GM18511 (cell line): ENCODE measurements around the gene PARVA.

ENCODE experiments used
- ATAC-seq: cut with Tn5 transposase; IDR thresholded peaks from one replicate; pipeline ENCODE4 v1.9.1; 2021; ENCODE audit warnings: mild to moderate bottlenecking, moderate library complexity; ENCODE audit not compliant: unreplicated experiment

Gene PARVA

GRCh38 chr11:12524865-12525264, 147.5 kb downstream of the PARVA start:
- ATAC-seq: no peak

- ATAC-seq: no peak
These were observed 148.2 kb downstream of the PARVA start for GRCh38 chr11:12525466-12526055.

- no peak for ATAC-seq
These were observed 149.4 kb downstream of the PARVA start for GRCh38 chr11:12526789-12527188.

GRCh38 chr11:12528487-12528886, 151.1 kb downstream of the PARVA start:
- no peak for ATAC-seq

GRCh38 chr11:12529041-12529440, 151.7 kb downstream of the PARVA start:
- no peak for ATAC-seq

- no peak for ATAC-seq
These were observed 152.4 kb downstream of the PARVA start for GRCh38 chr11:12529793-12530192.

GRCh38 chr11:12531020-12531419, 153.6 kb downstream of the PARVA start:
- no peak for ATAC-seq

GRCh38 chr11:12531681-12532080, 154.3 kb downstream of the PARVA start:
- ATAC-seq: no peak

GRCh38 chr11:12532580-12532979, 155.2 kb downstream of the PARVA start:
- ATAC-seq: no peak

- ATAC-seq: no peak
These were observed 157.2 kb downstream of the PARVA start for GRCh38 chr11:12534549-12534948.

- no peak for ATAC-seq
These were observed 157.9 kb downstream of the PARVA start for GRCh38 chr11:12535321-12535720.

GRCh38 chr11:12536566-12536965, 159.2 kb downstream of the PARVA start:
- no peak for ATAC-seq

GRCh38 chr11:12537778-12538401, 160.5 kb downstream of the PARVA start:
- no peak for ATAC-seq

- no peak for ATAC-seq
These were observed 161.6 kb downstream of the PARVA start for GRCh38 chr11:12538889-12539421.

- ATAC-seq: no peak
These were observed 162.2 kb downstream of the PARVA start for GRCh38 chr11:12539572-12539971.

- ATAC-seq: no peak
These were observed 162.8 kb downstream of the PARVA start for GRCh38 chr11:12540075-12540680.

GRCh38 chr11:12540913-12541582, 163.7 kb downstream of the PARVA start:
- ATAC-seq: no peak

GRCh38 chr11:12541583-12542151, 164.3 kb downstream of the PARVA start:
- no peak for ATAC-seq

- ATAC-seq: no peak
These were observed 165.0 kb downstream of the PARVA start for GRCh38 chr11:12542186-12542935.

GRCh38 chr11:12543596-12544415, 166.4 kb downstream of the PARVA start:
- ATAC-seq: no peak
